ENCODE results near the gene NNMT. TPM values are rescaled to one million over a fixed set of nuclear protein-coding genes. Genes with fewer than 3 reads are reported as not detected.

The NNMT gene
- total and polyA plus RNA-seq, 7 donors, result 165 to 3,089 (median 751) TPM

DNA sequence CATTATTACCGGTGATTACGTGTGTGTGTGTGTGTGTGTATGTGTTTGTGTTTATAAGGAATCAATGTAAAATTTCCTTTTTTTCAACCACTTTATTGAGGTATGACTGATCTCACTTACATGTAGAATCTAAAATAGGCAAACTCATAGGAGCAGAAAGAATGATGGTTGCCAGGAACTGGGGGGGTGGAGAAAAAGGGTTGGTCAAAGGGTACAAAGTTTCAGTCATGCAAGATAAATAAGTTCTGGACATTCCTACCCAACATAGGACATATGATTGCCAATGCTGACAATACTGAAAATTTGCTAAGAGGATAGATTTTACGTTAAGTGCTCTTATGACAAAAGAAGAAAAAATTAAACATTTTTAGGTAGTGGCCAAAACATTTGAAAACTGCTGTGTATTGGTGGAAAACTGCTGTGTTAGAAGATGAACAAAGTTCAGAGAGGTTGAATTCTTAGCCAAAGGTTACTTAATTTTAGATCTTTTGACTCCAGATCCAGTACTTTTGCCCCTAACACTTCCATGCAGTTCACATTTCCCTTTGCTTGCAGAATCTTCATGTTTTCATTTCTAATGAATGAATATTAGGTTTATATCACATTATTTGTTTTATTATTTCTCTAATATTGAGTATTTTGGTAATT lies 49.5 kb downstream of the NNMT start:
- DNase-seq (no peak), ATAC-seq (no peak)
- Histone ChIP-seq H3K27me3 (ENCODE audit: insufficient read depth in 3 of 3, low read length in 2 of 3) (no peaks in the 10 kb centered on the region), H3K27ac (no peak overlapping the region), H3K4me1 (peaks cover 1% of the 10 kb centered on the region), H3K36me3 (ENCODE audit: insufficient read depth in 1 of 2, low read depth in 1 of 2) (no peaks in the 10 kb centered on the region), H3K4me3 (no peak overlapping the region), H3K9me3 (no peaks in the 10 kb centered on the region)
- intact Hi-C loops (cut with DNase I), result loop anchor here (2.0 to 10.0 kb wide), 4 partner anchors 52 to 417 kb away; no protein-coding TSS in a partner anchor
- TF ChIP-seq, protein P1, sequence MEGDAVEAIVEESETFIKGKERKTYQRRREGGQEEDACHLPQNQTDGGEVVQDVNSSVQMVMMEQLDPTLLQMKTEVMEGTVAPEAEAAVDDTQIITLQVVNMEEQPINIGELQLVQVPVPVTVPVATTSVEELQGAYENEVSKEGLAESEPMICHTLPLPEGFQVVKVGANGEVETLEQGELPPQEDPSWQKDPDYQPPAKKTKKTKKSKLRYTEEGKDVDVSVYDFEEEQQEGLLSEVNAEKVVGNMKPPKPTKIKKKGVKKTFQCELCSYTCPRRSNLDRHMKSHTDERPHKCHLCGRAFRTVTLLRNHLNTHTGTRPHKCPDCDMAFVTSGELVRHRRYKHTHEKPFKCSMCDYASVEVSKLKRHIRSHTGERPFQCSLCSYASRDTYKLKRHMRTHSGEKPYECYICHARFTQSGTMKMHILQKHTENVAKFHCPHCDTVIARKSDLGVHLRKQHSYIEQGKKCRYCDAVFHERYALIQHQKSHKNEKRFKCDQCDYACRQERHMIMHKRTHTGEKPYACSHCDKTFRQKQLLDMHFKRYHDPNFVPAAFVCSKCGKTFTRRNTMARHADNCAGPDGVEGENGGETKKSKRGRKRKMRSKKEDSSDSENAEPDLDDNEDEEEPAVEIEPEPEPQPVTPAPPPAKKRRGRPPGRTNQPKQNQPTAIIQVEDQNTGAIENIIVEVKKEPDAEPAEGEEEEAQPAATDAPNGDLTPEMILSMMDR (IDR thresholded peaks at IDR 0.05), result no peak
- WGBS, 3 donors, result 83 to 98% (median 94%) methylated on average over 3 of the region's 3 CpGs

DNA sequence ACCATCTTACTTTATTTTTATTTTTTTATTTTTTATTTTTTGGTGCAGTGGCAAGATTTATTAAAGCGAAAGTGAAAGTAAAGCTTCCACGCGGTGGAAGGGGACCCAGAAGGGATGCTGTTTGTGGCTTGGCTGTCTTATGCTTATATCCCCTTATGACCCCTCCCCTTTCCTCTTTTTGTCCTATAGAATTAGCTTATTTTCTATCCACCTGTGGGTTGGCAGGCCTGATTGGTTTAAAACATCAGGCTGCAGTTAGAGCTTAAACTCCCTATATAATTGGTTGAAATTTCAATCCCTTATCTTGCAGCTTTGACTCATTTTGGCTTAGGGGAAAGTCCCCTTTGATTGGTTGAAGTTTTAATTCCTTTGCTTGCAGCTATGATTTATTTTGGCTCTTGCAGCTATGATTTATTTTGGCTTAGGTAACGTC lies 50.5 kb downstream of the NNMT start:
- no peak for DNase-seq
- WGBS, 3 donors, result 46 to 62% (median 48%) methylated on average over 4 of the region's 4 CpGs
- no peak overlapping the region for H3K27ac ChIP-seq
- no peaks in the 10 kb centered on the region for H3K27me3 ChIP-seq (ENCODE audit: insufficient read depth in 3 of 3, low read length in 2 of 3)
- H3K9me3 ChIP-seq, result no peaks in the 10 kb centered on the region
- no peaks in the 10 kb centered on the region for H3K4me1 ChIP-seq
- H3K4me3 ChIP-seq, result peak overlapping the region; percentile 45
- intact Hi-C loops (cut with DNase I), result loop anchor here (2.0 to 10.0 kb wide), 4 partner anchors 51 to 416 kb away; no protein-coding TSS in a partner anchor
- ATAC-seq, result peak in 1 of 4 donors; percentile 26
- no peaks in the 10 kb centered on the region for H3K36me3 ChIP-seq (ENCODE audit: insufficient read depth in 1 of 2, low read depth in 1 of 2)
- TF ChIP-seq, protein P1 (IDR thresholded peaks at IDR 0.05), result no peak

DNA sequence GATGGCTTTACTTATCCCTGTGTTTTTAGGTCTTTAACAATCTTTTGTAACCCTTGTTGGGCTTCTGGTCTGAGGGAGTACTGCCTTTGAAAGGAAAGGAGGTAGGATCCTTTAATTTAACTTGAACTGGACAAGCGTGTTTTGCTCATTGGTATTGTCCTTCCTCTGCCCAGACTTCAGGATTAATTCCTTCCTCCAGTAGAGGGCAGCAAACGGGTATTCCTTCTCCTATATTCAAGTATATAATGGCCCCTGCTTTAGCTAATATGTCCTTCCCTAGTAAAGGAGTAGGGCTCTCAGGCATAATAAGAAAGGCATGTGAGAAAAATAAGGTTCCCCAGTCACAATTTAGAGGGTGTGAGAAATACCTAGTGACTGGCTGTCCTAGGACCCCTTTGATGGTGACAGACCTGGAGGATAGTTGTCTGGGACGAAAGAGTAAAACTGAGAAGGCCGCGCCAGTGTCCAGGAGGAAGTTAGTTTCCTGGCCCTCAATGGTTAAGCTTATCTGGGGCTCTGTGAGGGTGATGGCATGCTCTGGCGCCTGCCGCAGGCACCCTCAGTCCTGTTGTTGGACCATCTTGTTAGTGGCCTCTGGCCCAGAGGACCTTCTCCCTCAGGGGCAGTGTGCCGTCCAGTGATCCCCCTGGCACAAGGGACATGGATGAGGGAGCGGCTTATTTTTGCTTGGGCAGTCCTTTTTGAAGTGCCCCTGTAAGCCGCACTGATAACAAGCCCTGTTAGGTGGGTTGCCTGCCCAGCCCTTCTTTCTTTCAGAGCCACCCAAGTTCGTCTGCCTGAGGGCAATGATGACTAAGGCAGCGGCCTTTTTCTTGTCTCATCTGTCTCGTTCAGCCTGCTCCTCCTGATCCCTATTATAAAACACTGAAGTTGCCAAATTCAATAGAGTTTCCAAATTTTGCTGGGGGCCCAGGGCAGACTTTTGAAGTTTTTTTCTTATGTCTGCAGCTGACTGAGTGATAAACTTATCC lies 52.3 kb downstream of the NNMT start:
- H3K27me3 ChIP-seq (ENCODE audit: insufficient read depth in 3 of 3, low read length in 2 of 3), result no peaks in the 10 kb centered on the region
- TF ChIP-seq, protein P1 (IDR thresholded peaks at IDR 0.05), result peak; percentile 54
- H3K4me3 ChIP-seq, result no peak overlapping the region
- DNase-seq (no peak), ATAC-seq (peak in 2 of 4 donors; percentile 68 to 75)
- no peaks in the 10 kb centered on the region for H3K36me3 ChIP-seq (ENCODE audit: insufficient read depth in 1 of 2, low read depth in 1 of 2)
- WGBS, 3 donors, result 76 to 84% (median 77%) methylated on average over 13 of the region's 13 CpGs
- no peaks in the 10 kb centered on the region for H3K9me3 ChIP-seq
- intact Hi-C loops (cut with DNase I), result loop anchor here (5.0 to 10.0 kb wide), 3 partner anchors 49 to 414 kb away; no protein-coding TSS in a partner anchor
- no peaks in the 10 kb centered on the region for H3K4me1 ChIP-seq
- no peak overlapping the region for H3K27ac ChIP-seq

DNA sequence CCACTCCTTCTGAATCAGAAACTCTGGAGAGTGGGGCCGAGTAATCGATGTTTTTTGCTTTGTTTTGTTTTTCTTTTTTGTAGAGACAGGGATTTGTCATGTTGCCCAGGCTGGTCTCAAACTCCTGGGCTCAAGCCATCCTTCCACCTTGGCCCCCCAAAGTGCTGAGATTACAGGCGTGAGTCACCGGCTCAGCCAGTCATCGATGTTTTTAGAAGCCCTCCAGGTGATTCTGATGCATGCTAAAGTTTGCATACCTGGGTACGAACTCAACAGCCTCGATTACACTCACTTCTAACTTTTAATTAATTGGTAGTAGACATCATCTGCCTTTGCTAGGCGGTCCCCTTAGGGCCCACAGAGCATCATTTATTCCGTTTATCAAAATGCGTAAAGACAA lies 53.8 kb downstream of the NNMT start:
- ATAC-seq (no peak), DNase-seq (no peak)
- Histone ChIP-seq H3K36me3 (ENCODE audit: insufficient read depth in 1 of 2, low read depth in 1 of 2) (no peaks in the 10 kb centered on the region), H3K4me3 (no peak overlapping the region), H3K27ac (no peak overlapping the region), H3K27me3 (ENCODE audit: insufficient read depth in 3 of 3, low read length in 2 of 3) (no peaks in the 10 kb centered on the region), H3K4me1 (no peaks in the 10 kb centered on the region), H3K9me3 (no peaks in the 10 kb centered on the region)
- intact Hi-C loops (cut with DNase I), result no loop called here
- TF ChIP-seq, protein P1 (IDR thresholded peaks at IDR 0.05), result no peak
- 83 to 92% (median 88%) methylated on average over 10 of the region's 10 CpGs for WGBS, 3 donors

Measured in psoas muscle (tissue), 8 donors.